ENCODE data around the gene PBX3.

Gene PBX3

GRCh38 chr9:125970340-125970739 is 223.2 kb downstream of the PBX3 start:
- no peak overlapping the region for H3K9ac ChIP-seq (ENCODE audit: low read depth, low read length)
- H3K27me3 ChIP-seq (ENCODE audit: insufficient read depth, low read length) = no peaks in the 10 kb centered on the region

GRCh38 chr9:125971050-125971449 is 223.9 kb downstream of the PBX3 start:
- H3K4me1 ChIP-seq (ENCODE audit: insufficient read depth, low read length) = no peaks in the 10 kb centered on the region

More at GRCh38 chr9:125970340-125970739, 223.2 kb downstream of the PBX3 start:
- Histone ChIP-seq H3K4me1 (ENCODE audit: insufficient read depth, low read length) (no peaks in the 10 kb centered on the region), H3K9me3 (ENCODE audit: insufficient read depth, low read depth, low read length) (no peaks in the 10 kb centered on the region), H3K36me3 (ENCODE audit: insufficient read depth, low read depth, low read length) (peaks cover 16% of the 10 kb centered on the region), H3K27ac (ENCODE audit: low read length) (no peak overlapping the region), H3K4me3 (ENCODE audit: low read length) (no peak overlapping the region)

GRCh38 chr9:125972012-125972729 is 225.0 kb downstream of the PBX3 start:
- H3K36me3 ChIP-seq (ENCODE audit: insufficient read depth, low read depth, low read length) = no peaks in the 10 kb centered on the region
- H3K27ac ChIP-seq (ENCODE audit: low read length) = no peak overlapping the region
- H3K4me3 ChIP-seq (ENCODE audit: low read length) = no peak overlapping the region
- no peaks in the 10 kb centered on the region for H3K4me1 ChIP-seq (ENCODE audit: insufficient read depth, low read length)
- no peaks in the 10 kb centered on the region for H3K27me3 ChIP-seq (ENCODE audit: insufficient read depth, low read length)
- no peaks in the 10 kb centered on the region for H3K9me3 ChIP-seq (ENCODE audit: insufficient read depth, low read depth, low read length)
- H3K9ac ChIP-seq (ENCODE audit: low read depth, low read length) = no peak overlapping the region

More at GRCh38 chr9:125971050-125971449, 223.9 kb downstream of the PBX3 start:
- no peak overlapping the region for H3K4me3 ChIP-seq (ENCODE audit: low read length)
- H3K27ac ChIP-seq (ENCODE audit: low read length) = no peak overlapping the region
- H3K36me3 ChIP-seq (ENCODE audit: insufficient read depth, low read depth, low read length) = peaks cover 9% of the 10 kb centered on the region
- H3K9ac ChIP-seq (ENCODE audit: low read depth, low read length) = no peak overlapping the region
- no peaks in the 10 kb centered on the region for H3K27me3 ChIP-seq (ENCODE audit: insufficient read depth, low read length)
- no peaks in the 10 kb centered on the region for H3K9me3 ChIP-seq (ENCODE audit: insufficient read depth, low read depth, low read length)

- Histone ChIP-seq H3K9ac (ENCODE audit: low read depth, low read length) (no peak overlapping the region), H3K36me3 (ENCODE audit: insufficient read depth, low read depth, low read length) (no peaks in the 10 kb centered on the region), H3K9me3 (ENCODE audit: insufficient read depth, low read depth, low read length) (peaks cover 1% of the 10 kb centered on the region; the same call in 1 of the 2 replicates), H3K4me1 (ENCODE audit: insufficient read depth, low read length) (no peaks in the 10 kb centered on the region), H3K27ac (ENCODE audit: low read length) (no peak overlapping the region), H3K4me3 (ENCODE audit: low read length) (no peak overlapping the region), H3K27me3 (ENCODE audit: insufficient read depth, low read length) (no peaks in the 10 kb centered on the region)
These were observed 226.4 kb downstream of the PBX3 start for GRCh38 chr9:125973547-125973946.

GRCh38 chr9:125974705-125975104 is 227.5 kb downstream of the PBX3 start:
- Histone ChIP-seq H3K9ac (ENCODE audit: low read depth, low read length) (no peak overlapping the region), H3K36me3 (ENCODE audit: insufficient read depth, low read depth, low read length) (no peaks in the 10 kb centered on the region), H3K4me3 (ENCODE audit: low read length) (no peak overlapping the region), H3K4me1 (ENCODE audit: insufficient read depth, low read length) (no peaks in the 10 kb centered on the region), H3K9me3 (ENCODE audit: insufficient read depth, low read depth, low read length) (peaks cover 10% of the 10 kb centered on the region; the same call in 1 of the 2 replicates), H3K27ac (ENCODE audit: low read length) (no peak overlapping the region), H3K27me3 (ENCODE audit: insufficient read depth, low read length) (no peaks in the 10 kb centered on the region)

- Histone ChIP-seq H3K27ac (ENCODE audit: low read length) (no peak overlapping the region), H3K27me3 (ENCODE audit: insufficient read depth, low read length) (no peaks in the 10 kb centered on the region), H3K9me3 (ENCODE audit: insufficient read depth, low read depth, low read length) (peaks cover 14% of the 10 kb centered on the region; the same call in 1 of the 2 replicates), H3K4me1 (ENCODE audit: insufficient read depth, low read length) (no peaks in the 10 kb centered on the region), H3K36me3 (ENCODE audit: insufficient read depth, low read depth, low read length) (no peaks in the 10 kb centered on the region), H3K4me3 (ENCODE audit: low read length) (no peak overlapping the region), H3K9ac (ENCODE audit: low read depth, low read length) (no peak overlapping the region)
These were observed 230.1 kb downstream of the PBX3 start for GRCh38 chr9:125977223-125977622.

- H3K4me1 ChIP-seq (ENCODE audit: insufficient read depth, low read length) = no peaks in the 10 kb centered on the region
- no peak overlapping the region for H3K9ac ChIP-seq (ENCODE audit: low read depth, low read length)
- H3K4me3 ChIP-seq (ENCODE audit: low read length) = no peak overlapping the region
- H3K9me3 ChIP-seq (ENCODE audit: insufficient read depth, low read depth, low read length) = peaks cover 14% of the 10 kb centered on the region; the same call in 1 of the 2 replicates
- H3K27me3 ChIP-seq (ENCODE audit: insufficient read depth, low read length) = no peaks in the 10 kb centered on the region
- no peaks in the 10 kb centered on the region for H3K36me3 ChIP-seq (ENCODE audit: insufficient read depth, low read depth, low read length)
- H3K27ac ChIP-seq (ENCODE audit: low read length) = no peak overlapping the region
These were observed 232.2 kb downstream of the PBX3 start for GRCh38 chr9:125979383-125979782.

GRCh38 chr9:125982798-125983406 is 235.7 kb downstream of the PBX3 start:
- Histone ChIP-seq H3K9ac (ENCODE audit: low read depth, low read length) (no peak overlapping the region), H3K9me3 (ENCODE audit: insufficient read depth, low read depth, low read length) (peaks cover 14% of the 10 kb centered on the region; the same call in 1 of the 2 replicates), H3K27ac (ENCODE audit: low read length) (no peak overlapping the region), H3K4me3 (ENCODE audit: low read length) (no peak overlapping the region), H3K4me1 (ENCODE audit: insufficient read depth, low read length) (no peaks in the 10 kb centered on the region), H3K27me3 (ENCODE audit: insufficient read depth, low read length) (no peaks in the 10 kb centered on the region), H3K36me3 (ENCODE audit: insufficient read depth, low read depth, low read length) (no peaks in the 10 kb centered on the region)

GRCh38 chr9:125983681-125984080 is 236.5 kb downstream of the PBX3 start:
- Histone ChIP-seq H3K27me3 (ENCODE audit: insufficient read depth, low read length) (no peaks in the 10 kb centered on the region), H3K4me3 (ENCODE audit: low read length) (no peak overlapping the region), H3K36me3 (ENCODE audit: insufficient read depth, low read depth, low read length) (no peaks in the 10 kb centered on the region), H3K4me1 (ENCODE audit: insufficient read depth, low read length) (no peaks in the 10 kb centered on the region), H3K9ac (ENCODE audit: low read depth, low read length) (no peak overlapping the region), H3K27ac (ENCODE audit: low read length) (no peak overlapping the region), H3K9me3 (ENCODE audit: insufficient read depth, low read depth, low read length) (peaks cover 12% of the 10 kb centered on the region; the same call in 1 of the 2 replicates)

GRCh38 chr9:125984461-125984860 is 237.3 kb downstream of the PBX3 start:
- Histone ChIP-seq H3K36me3 (ENCODE audit: insufficient read depth, low read depth, low read length) (no peaks in the 10 kb centered on the region), H3K9ac (ENCODE audit: low read depth, low read length) (no peak overlapping the region), H3K27ac (ENCODE audit: low read length) (no peak overlapping the region), H3K4me1 (ENCODE audit: insufficient read depth, low read length) (no peaks in the 10 kb centered on the region), H3K4me3 (ENCODE audit: low read length) (no peak overlapping the region), H3K27me3 (ENCODE audit: insufficient read depth, low read length) (no peaks in the 10 kb centered on the region), H3K9me3 (ENCODE audit: insufficient read depth, low read depth, low read length) (peaks cover 6% of the 10 kb centered on the region; the same call in 1 of the 2 replicates)

- H3K36me3 ChIP-seq (ENCODE audit: insufficient read depth, low read depth, low read length) = no peaks in the 10 kb centered on the region
- H3K27ac ChIP-seq (ENCODE audit: low read length) = no peak overlapping the region
- H3K9me3 ChIP-seq (ENCODE audit: insufficient read depth, low read depth, low read length) = no peaks in the 10 kb centered on the region
- no peak overlapping the region for H3K9ac ChIP-seq (ENCODE audit: low read depth, low read length)
- H3K4me3 ChIP-seq (ENCODE audit: low read length) = no peak overlapping the region
- no peaks in the 10 kb centered on the region for H3K27me3 ChIP-seq (ENCODE audit: insufficient read depth, low read length)
- no peaks in the 10 kb centered on the region for H3K4me1 ChIP-seq (ENCODE audit: insufficient read depth, low read length)
These were observed 238.2 kb downstream of the PBX3 start for GRCh38 chr9:125985142-125985997.

Data from iPS-20b (cell line).